Parathyroid adenoma (tissue), 2 donors: Measurements from ENCODE around the gene ASPSCR1.

Experiments
- H2AFZ ChIP-seq: fragments of 300-600 bp; sonication (generic); one replicate; pipeline ENCODE4 v1.7.0; 2017; ENCODE audit warnings: antibody characterized with exemption, mild to moderate bottlenecking
- H3K27ac ChIP-seq: fragments of 300-600 bp; sonication (generic); one replicate; pipeline ENCODE4 v1.7.0; 2017
- H3K27me3 ChIP-seq: fragments of 300-600 bp; sonication (generic); one replicate; pipeline ENCODE4 v1.7.0; 2017; ENCODE audit warnings: low read length; ENCODE audit not compliant: control insufficient read depth, insufficient read depth
- H3K36me3 ChIP-seq: fragments of 300-600 bp; sonication (generic); one replicate; pipeline ENCODE4 v1.7.0; 2017; ENCODE audit warnings: low read length; ENCODE audit not compliant: control insufficient read depth, insufficient read depth
- H3K4me1 ChIP-seq: fragments of 300-600 bp; sonication (generic); one replicate; pipeline ENCODE4 v1.7.0; 2017; ENCODE audit warnings: control low read depth
- H3K4me2 ChIP-seq: fragments of 300-600 bp; sonication (generic); one replicate; pipeline ENCODE4 v1.7.0; 2017; ENCODE audit warnings: low read length
- H3K4me3 ChIP-seq: fragments of 300-600 bp; sonication (generic); one replicate; pipeline ENCODE4 v1.7.0; 2017; ENCODE audit warnings: low read depth, low read length
- H3K79me2 ChIP-seq: fragments of 300-600 bp; sonication (generic); one replicate; pipeline ENCODE4 v1.7.0; 2017; ENCODE audit warnings: control low read depth
- H3K9ac ChIP-seq: fragments of 300-600 bp; sonication (generic); one replicate; pipeline ENCODE4 v1.7.0; 2017; ENCODE audit warnings: mild to moderate bottlenecking
- H3K9me3 ChIP-seq: fragments of 300-600 bp; sonication (generic); one replicate; pipeline ENCODE4 v1.7.0; 2017; ENCODE audit warnings: low read length; ENCODE audit not compliant: control insufficient read depth
- CTCF ChIP-seq: fragments of 300-600 bp; sonication (generic); IDR thresholded peaks from one replicate; pipeline ENCODE4 v1.7.0; 2017; ENCODE audit warnings: antibody characterized with exemption, mild to moderate bottlenecking
- donor health status: primary hyperparathyroidism.

The ASPSCR1 gene

DNA sequence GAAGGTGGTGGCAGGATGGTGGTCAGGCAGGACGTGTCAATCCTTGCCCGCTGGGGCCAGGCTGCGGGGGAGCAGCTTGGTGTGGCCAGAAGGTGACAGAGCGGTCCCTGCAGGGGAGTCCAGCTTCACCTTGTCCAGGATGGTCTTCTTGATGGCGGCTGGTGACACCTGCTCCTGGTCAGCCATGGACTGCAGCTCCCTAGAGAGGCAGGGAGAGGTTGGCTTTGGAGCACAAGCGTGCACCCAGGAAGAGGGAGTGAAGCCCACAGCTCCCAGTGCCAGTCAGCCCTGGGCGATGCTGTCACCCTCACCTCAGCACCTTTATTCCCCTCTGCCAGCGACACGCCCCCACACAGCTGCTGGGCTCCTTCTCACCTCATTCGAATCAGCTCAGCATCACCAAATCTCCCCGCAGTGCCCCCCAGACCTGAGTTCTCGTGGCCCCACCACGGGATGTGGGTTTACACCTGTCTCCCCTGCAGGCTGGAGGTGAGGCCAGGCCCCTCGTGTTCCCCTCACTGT is 44.2 kb upstream of the ASPSCR1 start:
- Histone ChIP-seq H3K9me3 (no peaks in the 10 kb centered on the region), H3K4me1 (peaks cover 2% of the 10 kb centered on the region), H3K4me3 (no peak overlapping the region), H3K36me3 (no peaks in the 10 kb centered on the region), H3K27ac (no peak overlapping the region), H3K79me2 (no peaks in the 10 kb centered on the region), H3K27me3 (no peaks in the 10 kb centered on the region), H3K4me2 (no peak overlapping the region), H2AFZ (no peak overlapping the region), H3K9ac (no peak overlapping the region)
- no peak for TF ChIP-seq CTCF

GRCh38 chr17:81934098-81934757 is 43.2 kb upstream of the ASPSCR1 start:
- H3K4me3 ChIP-seq = no peak overlapping the region
- H2AFZ ChIP-seq = no peak overlapping the region
- no peak overlapping the region for H3K27ac ChIP-seq
- no peaks in the 10 kb centered on the region for H3K36me3 ChIP-seq
- H3K27me3 ChIP-seq = no peaks in the 10 kb centered on the region
- no peak overlapping the region for H3K9ac ChIP-seq
- no peaks in the 10 kb centered on the region for H3K79me2 ChIP-seq
- no peaks in the 10 kb centered on the region for H3K4me1 ChIP-seq
- no peaks in the 10 kb centered on the region for H3K9me3 ChIP-seq
- TF ChIP-seq CTCF = no peak
- H3K4me2 ChIP-seq = no peak overlapping the region

DNA sequence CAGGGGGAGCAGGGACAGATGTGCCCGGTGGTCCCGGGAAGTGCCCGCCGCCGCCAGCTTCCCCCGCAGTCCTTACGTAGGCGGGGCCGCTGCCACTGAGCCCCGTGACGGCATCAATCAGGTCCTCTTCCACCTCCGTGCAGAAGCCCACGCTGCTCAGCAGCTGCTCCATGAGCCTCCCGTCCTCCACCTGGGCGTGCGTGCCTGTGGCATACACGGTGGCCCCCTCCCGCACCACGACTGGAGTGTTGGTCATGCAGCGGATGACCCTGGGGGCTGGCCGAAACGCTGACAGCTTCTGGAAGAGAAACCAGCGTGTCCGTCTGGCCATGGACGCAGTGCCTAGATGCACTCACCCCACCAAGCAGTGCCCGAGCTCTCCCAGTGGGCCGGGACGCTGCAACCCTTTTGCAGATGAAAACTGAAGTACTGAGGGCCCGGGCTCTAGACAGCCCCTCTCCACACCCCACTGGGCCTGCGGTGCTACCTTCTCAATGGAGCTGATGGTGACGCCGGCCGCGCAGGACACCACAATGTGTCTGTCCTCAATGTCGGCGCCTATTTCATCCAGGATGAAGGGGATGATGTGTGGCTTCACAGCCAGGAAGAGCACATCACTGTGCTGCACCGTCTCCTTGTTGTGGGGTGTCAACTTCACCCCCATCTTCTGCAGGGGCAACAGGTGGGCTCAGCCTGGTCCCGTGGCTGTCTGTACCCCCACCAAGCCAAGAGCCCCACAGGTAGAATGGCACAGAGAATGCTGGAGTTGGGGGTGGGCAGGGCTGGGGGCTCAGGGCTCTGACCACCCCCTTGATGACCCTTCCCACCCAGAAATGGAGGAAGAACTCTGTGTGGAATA is 42.4 kb upstream of the ASPSCR1 start:
- Histone ChIP-seq H3K36me3 (no peaks in the 10 kb centered on the region), H3K27me3 (no peaks in the 10 kb centered on the region), H3K4me3 (no peak overlapping the region), H3K9ac (no peak overlapping the region), H3K4me2 (no peak overlapping the region), H3K4me1 (no peaks in the 10 kb centered on the region), H3K79me2 (no peaks in the 10 kb centered on the region), H2AFZ (no peak overlapping the region), H3K9me3 (no peaks in the 10 kb centered on the region), H3K27ac (no peak overlapping the region)
- TF ChIP-seq CTCF = no peak

DNA sequence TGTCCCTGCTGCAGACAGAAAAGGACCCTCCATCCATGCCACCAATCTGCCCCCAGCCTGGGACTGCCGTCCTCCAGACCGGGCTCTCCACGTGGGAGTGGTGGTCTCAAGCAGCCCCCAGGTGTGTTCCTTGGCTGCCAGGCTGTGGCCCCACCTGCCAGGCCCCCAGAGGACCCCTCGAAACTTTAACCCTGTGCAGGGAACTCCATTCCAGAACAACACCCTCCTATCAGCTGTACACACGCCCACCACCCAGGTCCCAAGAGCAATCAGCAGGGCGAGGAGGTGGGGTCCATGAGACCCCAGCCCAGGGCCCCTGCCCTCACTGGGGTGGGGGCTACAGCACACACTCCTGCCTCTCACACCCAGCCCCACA is 41.7 kb upstream of the ASPSCR1 start:
- Histone ChIP-seq H3K36me3 (no peaks in the 10 kb centered on the region), H3K4me1 (no peaks in the 10 kb centered on the region), H3K4me3 (no peak overlapping the region), H3K9ac (no peak overlapping the region), H3K79me2 (no peaks in the 10 kb centered on the region), H3K27ac (no peak overlapping the region), H2AFZ (no peak overlapping the region), H3K27me3 (no peaks in the 10 kb centered on the region), H3K9me3 (no peaks in the 10 kb centered on the region), H3K4me2 (no peak overlapping the region)
- TF ChIP-seq CTCF = no peak
